DMS 273 (cell line): ENCODE results near the gene SLC16A3.

ENCODE experiments used
- DNase-seq: peaks from one replicate; lab custom pipeline; 2025; ENCODE audit not compliant: unreplicated experiment; lab: John Stamatoyannopoulos, UW

SLC16A3 gene

GRCh38 chr17:82221341-82221902 lies 7.4 kb upstream of the SLC16A3 start:
- no peak for DNase-seq

- no peak for DNase-seq
Observed at GRCh38 chr17:82222816-82223215, 6.0 kb upstream of the SLC16A3 start.

DNA sequence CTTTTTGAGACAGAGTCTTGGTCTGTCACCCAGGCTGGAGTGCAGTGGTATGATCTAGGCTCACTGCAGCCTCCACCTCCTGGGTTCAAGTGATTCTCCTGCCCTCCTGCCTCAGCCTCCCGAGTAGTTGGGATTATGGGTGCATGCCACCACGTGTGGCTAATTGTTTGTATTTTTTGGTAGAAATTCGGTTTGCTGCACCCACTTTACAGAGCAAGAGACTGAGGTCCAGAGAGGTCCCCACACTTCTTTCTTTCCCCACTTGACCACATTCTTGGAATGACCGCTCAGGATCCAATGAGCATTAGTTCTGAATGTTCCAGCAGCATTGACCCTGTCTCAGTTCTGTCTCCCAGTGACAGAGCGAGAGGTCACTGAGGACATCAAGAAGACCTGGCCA lies 5.3 kb upstream of the SLC16A3 start:
- DNase-seq = no peak

DNA sequence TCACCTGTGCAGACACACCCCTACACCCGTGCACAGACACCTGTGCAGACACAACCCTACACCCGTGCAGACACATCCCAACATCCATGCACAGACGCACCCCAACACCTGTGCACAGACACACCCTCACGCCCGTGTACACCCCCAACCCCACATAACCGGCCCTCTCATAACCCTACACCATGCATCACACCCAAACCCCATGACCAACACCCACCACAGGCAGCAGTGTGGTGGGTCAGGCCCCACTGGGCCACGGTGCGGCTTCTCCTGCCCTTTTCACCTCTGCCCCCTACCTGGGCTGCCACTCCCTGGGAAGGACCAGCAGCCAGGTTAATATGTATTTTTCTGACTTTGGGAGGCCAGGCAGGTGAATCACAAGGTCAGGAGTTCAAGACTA lies 4.2 kb upstream of the SLC16A3 start:
- no peak for DNase-seq

- no peak for DNase-seq
Observed at GRCh38 chr17:82225368-82226029, 3.3 kb upstream of the SLC16A3 start.

DNA sequence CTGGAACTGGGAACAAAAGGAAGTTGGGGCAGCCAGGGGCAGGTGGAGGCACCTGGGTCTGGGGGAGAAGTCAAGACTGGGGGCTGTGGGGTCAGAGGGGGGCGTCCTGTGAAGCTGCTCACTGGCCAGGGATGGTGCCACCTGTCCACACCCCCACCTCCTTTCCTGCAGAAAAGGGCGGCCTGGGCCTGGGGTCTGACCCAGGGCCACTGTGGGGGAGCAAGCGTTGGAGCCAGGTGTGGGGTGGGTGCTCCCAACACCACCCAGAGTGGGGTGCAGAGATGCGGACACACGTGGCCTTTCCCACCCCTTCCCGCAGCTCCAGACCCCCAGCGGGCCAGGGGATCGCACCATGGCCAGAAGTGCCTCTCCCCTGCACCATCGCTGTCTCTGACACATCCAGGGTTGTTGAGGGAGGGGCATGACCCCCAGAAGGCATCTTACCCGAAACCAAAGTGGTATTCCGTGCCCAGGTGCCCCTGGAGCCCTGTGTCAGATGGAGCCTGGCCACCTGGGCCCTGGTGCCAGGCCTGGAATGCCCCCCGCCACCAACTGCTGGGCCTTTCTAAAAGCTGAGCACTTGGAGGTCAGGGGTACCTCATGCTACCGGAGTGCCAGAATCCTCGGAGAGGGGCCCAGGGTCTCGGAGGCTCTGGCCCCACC lies 2.6 kb upstream of the SLC16A3 start:
- no peak for DNase-seq

GRCh38 chr17:82226809-82227628 lies 1.8 kb upstream of the SLC16A3 start:
- DNase-seq = no peak

DNA sequence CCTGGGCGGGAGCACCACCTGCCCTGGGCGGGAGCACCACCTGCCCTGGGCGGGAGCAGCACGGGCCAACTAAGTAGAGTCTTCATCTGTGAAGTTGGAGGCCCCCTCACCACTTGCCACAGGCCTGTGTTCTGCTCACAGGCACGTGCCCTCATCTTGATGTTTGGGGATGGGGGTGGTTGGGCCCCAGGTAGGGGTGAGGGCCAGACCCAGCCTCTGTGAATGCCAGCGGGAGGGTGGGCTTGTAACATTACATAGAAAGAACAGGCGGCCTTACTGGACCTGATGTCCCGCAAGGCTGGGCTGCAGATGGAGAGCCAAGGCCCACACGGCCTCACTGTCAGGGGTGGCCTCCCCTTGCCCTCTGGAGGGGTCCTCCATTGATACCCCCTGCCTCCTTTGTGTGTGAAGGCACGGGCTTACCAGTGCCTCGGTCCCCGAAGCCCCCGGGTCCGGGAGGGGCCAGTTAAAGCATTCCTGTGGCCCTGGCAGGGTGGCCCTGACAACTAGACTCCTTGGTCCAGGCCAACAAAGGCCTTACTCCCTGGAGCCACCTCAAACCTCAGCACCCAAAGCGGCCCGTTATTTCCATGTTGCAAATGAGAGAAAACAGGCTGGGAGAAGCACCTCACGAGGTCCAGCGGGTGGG lies 1.1 kb upstream of the SLC16A3 start:
- no peak for DNase-seq

GRCh38 chr17:82228278-82228841 lies 482 bp upstream of the SLC16A3 start:
- no peak for DNase-seq

- no peak for DNase-seq
Observed at GRCh38 chr17:82229698-82230608, 1.1 kb downstream of the SLC16A3 start.

DNA sequence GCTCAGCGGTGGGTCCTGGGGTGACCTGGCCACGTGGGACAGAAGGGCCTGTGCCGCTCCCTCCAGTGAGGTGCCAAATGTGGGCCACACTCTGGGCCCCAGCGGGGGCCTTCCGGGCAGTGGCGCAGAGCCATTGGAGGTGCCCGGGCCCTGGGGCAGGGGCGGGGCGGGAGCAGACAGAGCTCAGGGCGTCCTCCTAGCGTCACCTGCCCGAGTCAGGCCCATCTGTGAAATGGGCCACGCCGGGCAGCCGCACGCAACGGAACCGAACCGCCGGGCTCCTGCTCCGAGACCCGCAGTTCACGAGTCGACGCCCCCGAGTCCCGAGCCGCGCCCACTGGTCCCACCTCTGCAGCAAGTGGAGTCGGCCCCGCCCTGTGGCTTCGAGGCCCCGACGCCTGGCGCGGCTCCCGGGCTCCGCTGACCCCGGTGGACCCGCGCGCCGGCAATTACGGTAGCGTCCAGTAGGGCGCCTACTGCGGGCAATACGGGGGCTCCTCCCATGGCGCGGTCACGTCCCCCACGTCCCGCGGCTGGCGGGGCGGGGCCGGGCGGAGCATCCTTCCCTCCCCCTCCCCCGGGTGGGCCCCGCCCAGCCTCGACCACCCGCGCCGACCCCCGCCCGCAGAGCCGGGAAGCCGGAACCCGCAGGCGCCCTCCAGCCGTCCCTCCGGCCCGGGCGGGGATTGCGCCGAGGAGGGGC lies 1.9 kb downstream of the SLC16A3 start:
- peak; percentile 49 for DNase-seq

DNA sequence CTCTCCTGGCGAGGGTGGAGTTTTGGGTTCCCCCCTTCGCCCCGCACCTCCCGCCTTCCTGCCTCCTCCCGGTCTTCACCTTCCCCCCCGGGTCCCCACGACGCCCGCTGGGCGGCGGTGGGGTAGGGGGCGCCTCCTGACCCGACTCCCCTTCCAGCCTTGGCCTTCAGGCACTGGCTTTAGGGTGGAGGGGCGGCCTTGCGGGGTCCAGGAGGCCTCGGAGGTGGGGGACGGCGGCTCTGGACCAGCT lies 2.4 kb downstream of the SLC16A3 start:
- DNase-seq = no peak

GRCh38 chr17:82231562-82232321 lies 2.9 kb downstream of the SLC16A3 start:
- peak; percentile 39 for DNase-seq

DNA sequence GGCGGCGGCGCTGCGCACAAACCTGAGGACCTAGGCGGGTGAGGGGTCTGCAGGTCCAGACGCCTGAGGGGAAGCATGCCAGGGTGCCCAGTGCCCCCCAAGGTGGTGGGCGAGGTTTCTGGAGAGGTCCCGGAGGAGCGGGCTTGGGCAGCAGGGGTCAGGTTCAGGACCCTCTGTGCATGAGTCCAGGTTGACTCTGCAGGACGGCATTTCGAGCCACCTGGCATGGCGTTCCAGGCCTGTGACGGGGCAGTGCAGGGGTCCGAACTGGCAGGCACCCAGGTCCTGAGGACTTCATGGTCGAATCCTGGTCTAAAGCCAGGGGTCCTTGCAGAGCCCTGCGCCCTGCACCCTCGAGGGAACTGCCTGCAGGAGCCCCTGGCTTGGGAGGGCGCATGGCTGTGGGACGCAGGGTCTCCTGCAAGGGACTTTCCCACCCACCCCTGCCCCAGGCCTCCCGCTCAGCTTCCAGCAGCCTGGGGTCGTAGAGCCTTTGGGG lies 3.5 kb downstream of the SLC16A3 start:
- DNase-seq = no peak

DNA sequence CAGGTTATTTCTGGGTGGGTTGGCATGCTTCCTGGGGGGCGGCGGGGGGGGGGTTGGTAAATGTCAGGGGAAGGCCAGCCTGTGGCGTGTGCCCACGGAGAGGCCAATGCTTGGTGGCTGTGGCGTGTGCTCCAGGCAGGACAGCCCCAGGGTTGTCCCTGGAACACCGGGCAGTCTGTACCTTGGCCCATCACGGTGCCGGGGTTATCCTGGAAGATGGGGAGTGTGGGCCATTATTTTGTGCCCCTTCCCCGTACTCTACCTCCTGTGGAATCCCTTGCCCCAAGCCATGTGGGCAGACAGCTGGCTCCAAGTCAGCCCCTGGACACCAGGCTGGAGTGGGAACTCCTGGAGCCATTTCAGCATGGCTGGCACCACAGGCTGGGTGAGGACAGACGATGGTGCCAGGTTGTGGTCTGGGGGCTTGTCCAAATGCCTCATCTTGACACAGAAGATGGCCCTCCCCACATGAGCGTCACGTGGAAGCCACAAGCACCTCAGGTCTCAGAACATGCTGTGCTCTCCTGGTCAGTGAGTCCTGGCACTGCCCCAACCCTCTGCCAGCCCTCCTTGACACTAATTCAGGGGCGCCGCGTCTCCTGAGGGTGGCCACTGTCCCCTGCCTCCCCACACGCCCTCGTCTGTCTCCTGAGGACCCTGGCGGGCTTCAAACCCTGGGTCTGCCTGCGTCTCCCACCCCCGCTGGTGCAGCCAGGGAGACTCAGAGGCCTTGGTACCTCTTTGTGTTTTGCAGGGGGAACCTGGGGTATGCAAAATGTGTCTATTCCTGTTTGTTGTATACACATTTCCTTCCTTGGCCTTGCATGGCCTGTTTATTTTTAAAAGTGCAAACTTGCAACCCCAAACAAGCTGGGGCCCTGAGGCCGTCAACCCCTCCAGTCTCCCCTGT lies 4.3 kb downstream of the SLC16A3 start:
- no peak for DNase-seq

DNA sequence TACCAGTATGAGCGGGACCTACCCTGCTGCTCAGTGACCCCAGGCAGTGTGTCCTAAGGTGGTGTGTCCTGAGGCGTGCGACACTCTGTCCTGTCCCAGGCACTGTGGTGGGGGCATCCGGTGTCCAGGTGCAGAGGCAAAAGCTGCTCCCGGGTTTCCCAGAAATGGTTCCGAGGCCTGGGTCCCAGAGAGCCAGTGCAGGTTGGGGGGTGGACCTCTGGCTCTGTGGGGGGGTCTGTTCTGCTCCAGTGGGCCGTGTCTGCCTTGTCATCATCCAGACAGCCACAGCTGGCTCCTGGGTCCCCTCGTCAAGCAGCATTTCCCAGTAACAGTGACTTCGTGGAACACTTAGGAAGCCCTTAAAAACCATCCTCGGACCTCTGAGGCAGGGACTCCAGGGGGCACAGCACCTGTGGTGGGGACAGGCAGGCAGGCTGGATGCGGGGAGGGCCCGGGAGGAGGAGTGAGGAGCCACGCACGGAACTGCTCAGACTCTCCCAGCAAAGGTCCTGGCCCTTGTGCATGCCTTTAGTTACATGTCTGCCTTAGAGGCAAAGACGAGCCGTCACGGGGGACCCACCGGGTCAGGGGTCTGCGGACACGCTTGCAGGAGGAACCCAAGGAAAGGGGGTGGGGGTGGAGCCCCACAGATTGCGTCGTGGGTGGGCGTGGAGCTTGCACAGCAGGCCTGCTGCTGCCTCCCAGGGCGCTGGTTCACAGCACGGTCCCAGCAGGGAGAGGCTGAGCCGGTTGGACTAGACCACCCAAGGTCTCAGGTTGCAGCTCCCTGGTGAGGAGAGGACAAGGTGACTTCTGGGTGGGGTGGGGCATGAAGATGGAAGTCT lies 5.6 kb downstream of the SLC16A3 start:
- DNase-seq = no peak
